Measurements from ENCODE around the gene AMDHD1.
A peak's percentile ranks its signal among the peaks of the same experiment; 100 is the strongest.

AMDHD1 gene

DNA sequence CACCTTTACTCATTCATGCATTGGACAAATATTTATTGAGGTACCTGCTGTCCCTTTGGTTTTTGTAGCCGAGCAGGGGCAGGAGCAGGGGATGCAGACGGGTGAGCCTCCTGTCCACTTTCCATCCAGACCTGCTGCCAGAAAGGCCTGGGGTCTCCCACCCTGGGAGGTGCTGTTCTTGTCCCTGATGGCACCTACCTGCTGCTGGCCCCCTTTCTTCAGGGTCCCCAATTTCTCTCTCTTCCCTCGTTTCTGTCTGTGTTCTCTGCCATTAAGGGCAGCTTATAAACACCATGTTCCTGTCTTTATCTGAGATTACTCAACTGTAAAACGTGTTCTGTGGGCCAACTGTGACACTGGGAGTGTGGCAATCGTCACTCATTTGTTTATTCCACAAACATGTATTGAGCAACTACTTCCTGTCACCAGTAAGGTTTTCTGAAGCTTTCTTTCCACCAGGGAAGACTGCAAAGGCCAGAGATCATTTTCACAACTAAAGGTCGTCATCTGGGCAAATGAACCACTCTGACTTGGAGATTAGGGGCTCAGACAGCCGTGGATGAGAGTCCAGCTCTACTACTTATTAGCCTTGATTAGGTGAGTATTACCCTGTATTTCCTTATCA, 53.0 kb downstream of the AMDHD1 start, which contains the start of gene HAL:
HAL (minus strand) TSS at position 311 of the 625 bp plus-strand sequence. CDS start 434 bp downstream, outside the sequence.
- peak; percentile 29 for DNase-seq

DNA sequence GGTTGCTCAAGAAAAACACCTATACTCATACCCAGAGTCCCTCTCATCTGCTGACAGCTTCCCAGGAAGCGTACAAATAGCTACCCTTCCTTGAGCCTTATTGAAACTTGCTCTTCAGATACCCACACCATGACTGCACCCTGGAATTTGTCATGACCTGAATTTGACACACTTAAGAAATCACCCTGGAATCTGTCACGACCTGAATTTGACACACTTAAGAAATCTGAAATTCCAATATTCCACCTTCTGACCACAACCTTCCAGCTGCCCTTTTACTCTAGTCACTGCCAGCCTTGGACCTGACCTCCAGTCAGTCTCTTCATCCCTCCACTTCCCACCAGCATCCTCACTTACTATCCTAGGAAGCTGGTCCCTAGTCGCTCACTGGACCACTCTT, 54.1 kb downstream of the AMDHD1 start:
- no peak for DNase-seq

DNA sequence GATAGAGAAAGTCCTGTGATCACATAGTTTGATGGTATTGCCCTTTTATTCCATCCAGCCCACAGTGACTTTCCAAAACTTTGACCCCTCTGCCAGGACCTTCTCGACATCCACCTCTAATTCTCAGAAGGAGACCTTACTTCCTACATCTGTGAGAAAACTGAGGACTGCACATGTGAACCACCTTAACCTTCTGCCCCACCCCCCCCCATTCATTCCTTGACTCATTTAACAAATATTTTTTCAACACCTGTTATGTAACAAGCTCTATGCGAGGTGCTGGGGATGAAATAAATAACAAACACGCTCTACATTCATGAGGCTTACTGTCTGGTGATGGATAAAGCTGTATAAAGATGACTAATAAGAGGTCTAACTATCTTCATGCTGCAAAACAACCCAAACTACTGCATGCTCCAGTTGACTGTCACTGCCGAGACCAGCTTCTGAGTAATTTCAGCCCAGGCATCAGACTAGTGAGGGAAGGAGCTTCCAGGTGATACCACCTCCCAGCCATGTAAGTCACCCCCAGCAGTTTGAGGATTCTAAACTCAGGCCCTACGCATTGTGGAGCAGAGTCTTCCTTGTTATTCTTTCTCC, 54.9 kb downstream of the AMDHD1 start:
- DNase-seq = no peak

DNA sequence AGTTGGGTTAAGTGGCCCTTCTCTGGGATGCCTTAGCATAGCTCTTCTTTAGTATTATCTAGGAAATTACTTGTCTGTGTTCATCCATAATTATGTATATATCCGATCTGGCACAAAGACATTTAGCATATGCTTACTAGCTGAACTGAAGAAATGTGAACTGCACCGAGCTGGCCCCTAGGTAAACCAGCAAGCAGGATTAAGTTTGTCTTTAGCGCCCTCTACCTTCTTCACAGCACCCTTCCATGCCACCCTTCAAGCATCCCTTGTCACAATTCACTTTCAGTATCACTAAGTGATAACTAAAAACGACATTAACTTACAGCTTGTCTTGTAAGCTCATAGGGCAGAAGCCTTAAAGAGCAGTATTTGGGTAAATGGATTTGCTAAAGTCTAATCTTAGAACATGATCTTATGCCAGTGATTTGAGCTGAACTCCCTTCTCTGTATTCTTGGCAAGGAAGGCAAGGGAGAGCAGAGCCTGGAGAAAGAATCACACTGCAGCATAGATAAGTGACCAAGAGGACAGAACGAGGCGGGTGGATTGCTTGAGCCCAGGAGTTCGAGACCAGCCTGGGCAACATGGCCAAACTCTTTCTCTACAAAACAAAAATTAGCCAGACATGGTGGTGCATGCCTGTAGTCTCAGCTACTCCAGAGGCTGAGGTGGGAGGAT, 55.6 kb downstream of the AMDHD1 start:
- peak; percentile 42 for DNase-seq

DNA sequence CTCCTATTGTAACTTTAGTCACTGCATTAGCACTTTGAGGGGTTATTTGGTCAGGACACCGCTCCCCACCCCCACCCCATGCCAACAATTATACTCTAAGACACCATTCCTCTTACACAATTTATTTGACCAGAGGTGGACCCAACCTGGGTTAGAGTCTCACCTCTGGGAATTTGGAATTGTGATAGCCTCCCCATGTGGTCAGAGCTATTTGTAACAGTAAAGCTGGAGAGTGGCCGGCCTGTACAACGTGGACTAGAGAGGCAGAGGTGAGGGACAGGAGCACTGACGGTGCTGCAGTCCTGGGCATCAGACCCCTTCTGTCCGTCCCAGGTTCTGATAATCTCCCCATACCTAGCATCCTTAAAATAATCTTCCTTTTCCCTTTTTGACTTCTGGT, 56.4 kb downstream of the AMDHD1 start:
- DNase-seq = no peak

DNA sequence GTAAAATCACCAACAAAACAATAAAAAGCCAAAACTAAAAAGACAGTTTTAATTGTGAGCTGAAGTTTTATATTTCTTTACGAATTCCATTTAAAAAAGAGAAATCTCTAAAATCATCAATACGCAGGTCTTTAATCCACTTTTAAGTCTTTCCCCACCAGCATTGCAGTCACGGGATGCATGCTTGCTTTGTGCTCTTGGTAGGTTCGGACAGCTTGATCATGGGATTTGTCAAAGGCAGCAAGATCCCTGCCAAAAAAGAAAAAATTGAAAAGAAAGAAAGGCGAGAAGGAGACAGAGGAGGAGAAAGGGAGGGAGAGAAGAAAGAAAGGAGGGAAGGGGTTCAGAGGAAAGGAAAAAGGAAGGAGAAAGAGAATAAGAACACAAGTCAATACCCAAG, 57.7 kb downstream of the AMDHD1 start:
- no peak for DNase-seq

DNA sequence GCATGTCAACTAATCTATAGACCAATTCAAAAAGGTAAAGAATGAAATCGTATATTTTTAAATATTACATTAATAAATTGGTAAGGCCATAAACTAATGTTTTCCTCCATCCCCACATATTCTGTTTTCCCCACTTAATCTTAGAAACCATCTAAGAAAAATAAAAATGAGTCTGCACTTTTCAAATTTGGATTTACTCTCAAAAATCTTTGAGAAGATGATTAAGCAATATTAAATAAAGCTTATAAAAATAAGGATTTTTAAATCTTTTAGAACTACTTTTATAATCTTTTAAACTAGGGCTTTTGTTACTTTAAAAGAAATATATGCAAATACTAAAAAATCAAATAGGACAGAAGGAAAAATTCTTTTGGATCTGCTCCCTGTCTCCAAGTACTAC, 63.6 kb downstream of the AMDHD1 start:
- no peak for DNase-seq

DNA sequence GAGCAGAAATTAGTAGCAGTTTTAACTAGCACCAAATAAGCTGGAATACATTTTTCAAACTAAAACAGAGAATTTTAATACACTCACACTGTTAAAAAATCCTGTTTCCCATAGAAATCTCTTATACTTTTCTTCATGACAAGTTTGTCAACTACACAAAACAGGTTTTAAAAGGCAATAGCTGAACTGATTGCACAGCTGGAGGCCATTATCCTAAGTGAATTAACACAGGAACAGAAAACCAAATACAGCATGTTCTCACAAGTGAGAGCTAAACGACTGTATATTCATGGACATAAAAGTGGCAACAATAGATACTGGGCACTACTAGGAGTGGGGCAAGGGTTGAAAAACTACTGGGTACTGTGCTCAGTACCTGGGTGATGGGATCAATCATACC, 64.6 kb downstream of the AMDHD1 start:
- DNase-seq = no peak

DNA sequence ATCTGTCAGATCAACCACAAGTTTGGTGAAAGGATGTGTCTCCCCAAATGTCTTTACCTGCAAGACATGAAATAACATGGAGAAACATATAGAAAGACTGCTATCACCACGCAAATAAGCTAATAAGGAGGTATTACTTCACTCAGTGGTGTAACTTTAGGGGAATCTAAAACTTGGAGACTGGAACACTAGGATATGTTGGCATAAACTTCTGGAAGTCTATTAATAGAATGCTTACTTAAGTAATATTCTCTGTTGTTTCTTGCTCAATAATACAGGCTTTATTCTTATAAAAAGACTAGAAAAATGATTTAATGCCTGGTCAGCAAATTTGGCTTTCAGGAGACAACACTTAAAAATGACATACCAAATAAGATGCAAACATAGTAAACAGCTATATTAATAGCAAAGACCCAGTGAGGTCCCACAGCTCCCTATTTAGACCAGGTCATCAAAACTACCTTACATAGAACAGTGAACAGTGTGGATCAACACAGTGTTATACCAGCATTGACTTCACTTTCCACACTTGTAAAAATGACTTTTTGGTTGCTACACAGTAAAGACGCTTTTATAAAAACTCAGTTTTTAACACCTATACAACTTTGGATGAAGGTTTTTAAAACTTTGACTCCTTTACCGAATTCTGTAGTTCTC, 71.9 kb downstream of the AMDHD1 start:
- DNase-seq = no peak

DNA sequence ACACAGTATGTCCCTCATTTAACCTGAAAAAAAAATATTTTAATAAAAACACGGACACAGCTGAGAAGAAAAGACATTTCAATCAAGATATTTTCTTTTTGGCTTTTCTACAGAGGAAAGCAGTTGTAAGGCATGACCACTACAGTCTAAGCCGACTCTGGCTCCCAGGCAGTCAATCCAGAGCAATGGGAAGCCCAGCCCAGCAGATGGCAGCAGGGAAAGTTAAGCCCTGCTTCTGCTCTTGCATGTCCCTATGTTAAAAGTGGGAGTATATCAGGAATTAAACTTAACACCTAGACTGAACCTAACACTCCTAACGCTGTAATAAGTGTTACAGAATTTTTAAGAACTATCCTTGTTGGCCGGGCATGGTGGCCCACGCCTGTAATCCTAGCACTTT, 72.5 kb downstream of the AMDHD1 start:
- DNase-seq = no peak

Measured in CD4-positive, alpha-beta T cell treated with Interferon gamma for 1 hour (primary cell).